Endothelial cell of umbilical vein (primary cell): ENCODE measurements around the gene DNAI2. TPM values are rescaled to one million over a fixed set of nuclear protein-coding genes. Genes with fewer than 3 reads are reported as not detected.

Experiments
- BruUV-seq: library from RNA; stranded (reverse); fragments of 400-500 nt; replicated peaks from 2 replicates; lab custom pipeline; 2021; lab: Mats Ljungman, UMichigan
- CTCF ChIA-PET: fragments of 300-600, 350-600 bp; sonication (Branson Sonifier 250); formaldehyde crosslinking; loops from one replicate; lab custom pipeline; 2021; ENCODE audit warnings: antibody characterized with exemption, inconsistent platforms; lab: Charles Lee
- POLR2A ChIA-PET: fragments of 300-600, 350-600 bp; sonication (Branson Sonifier 250); formaldehyde crosslinking; loops from one replicate; lab custom pipeline; 2021; ENCODE audit warnings: antibody characterized with exemption, inconsistent platforms; lab: Charles Lee
- DNase-seq: peaks from one replicate; pipeline ENCODE4 v3.0.0-alpha.2; 2011; ENCODE audit warnings: low read depth, low spot score
- FAIRE-seq: peaks from 2 replicates; lab custom pipeline; 2011; peaks lifted over from hg19 to GRCh38; lab: Jason Lieb, UNC
- H2AFZ ChIP-seq: 2 replicates; pipeline ENCODE4 v1.6.0; 2012; ENCODE audit warnings: low read depth, low read length, control low read depth, inconsistent platforms
- H3K27ac ChIP-seq: 2 replicates; pipeline ENCODE4 v1.5.1; 2011; ENCODE audit warnings: low read depth, mild to moderate bottlenecking, control low read depth, low read length, moderate library complexity; ENCODE audit not compliant: insufficient read depth
- H3K27me3 ChIP-seq, 2 experiments: 2 replicates each; pipeline versions ENCODE4 v1.6.0 to v1.6.1; 2011; ENCODE audit warnings: low read length in 2 of 2, mixed read lengths in 1 of 2; ENCODE audit not compliant: control insufficient read depth in 2 of 2, insufficient read depth in 2 of 2
- H3K36me3 ChIP-seq, 2 experiments: 2 replicates in 1 of 2; 3 replicates in 1 of 2; pipeline ENCODE4 v1.5.1; 2011; ENCODE audit warnings: low read length in 2 of 2, mild to moderate bottlenecking in 1 of 2, moderate library complexity in 1 of 2; ENCODE audit not compliant: control insufficient read depth in 2 of 2, insufficient read depth in 2 of 2; ENCODE audit errors: extremely low read depth in 1 of 2
- H3K4me1 ChIP-seq: 3 replicates; pipeline ENCODE4 v1.5.1; 2011; ENCODE audit warnings: mild to moderate bottlenecking, low read length; ENCODE audit not compliant: control insufficient read depth, insufficient read depth; ENCODE audit errors: extremely low read depth
- H3K4me2 ChIP-seq: 2 replicates; pipeline ENCODE4 v1.6.1; 2011; ENCODE audit warnings: low read length, control low read depth, mixed read lengths; ENCODE audit not compliant: insufficient read depth
- H3K4me3 ChIP-seq, 3 experiments: fragments of 200-600 bp in 1 of 3; sonication (generic), shearing (Covaris generic) in 1 of 3; replicated peaks in 1 of 3; 2 replicates each; pipeline ENCODE4 v1.5.1; 2011 to 2016; ENCODE audit warnings: control low read depth in 3 of 3, low read length in 3 of 3, mild to moderate bottlenecking in 2 of 3, inconsistent platforms in 1 of 3, low read depth in 1 of 3, moderate library complexity in 1 of 3; ENCODE audit not compliant: insufficient read depth in 1 of 3
- H3K79me2 ChIP-seq: 2 replicates; pipeline ENCODE4 v1.6.0; 2012; ENCODE audit warnings: low read length, inconsistent platforms; ENCODE audit not compliant: control insufficient read depth, insufficient read depth
- H3K9ac ChIP-seq: replicated peaks from 2 replicates; pipeline ENCODE3; 2011; ENCODE audit warnings: low read length, control low read depth; ENCODE audit not compliant: insufficient read depth; ENCODE audit errors: extremely low read depth
- H3K9me1 ChIP-seq: replicated peaks from 3 replicates; pipeline ENCODE4 v1.6.0; 2011; ENCODE audit warnings: mild to moderate bottlenecking, low read length; ENCODE audit not compliant: control insufficient read depth, insufficient read depth; ENCODE audit errors: extremely low read depth
- H3K9me3 ChIP-seq: replicated peaks from 2 replicates; pipeline ENCODE4 v1.5.1; 2012; ENCODE audit warnings: low read length, inconsistent platforms; ENCODE audit not compliant: control insufficient read depth, insufficient read depth
- H4K20me1 ChIP-seq: replicated peaks from 2 replicates; pipeline ENCODE3; 2011; ENCODE audit warnings: mild to moderate bottlenecking, low read length; ENCODE audit not compliant: control insufficient read depth, insufficient read depth; ENCODE audit errors: extremely low read depth
- CTCF ChIP-seq, 2 donors: IDR thresholded peaks; 1 replicate in 1 of 2; 2 replicates in 1 of 2; pipeline ENCODE4 v1.5.1; 2011; ENCODE audit warnings: low read length in 2 of 2, mild to moderate bottlenecking in 2 of 2, moderate library complexity in 2 of 2, control low read depth in 1 of 2, inconsistent platforms in 1 of 2, low read depth in 1 of 2; ENCODE audit not compliant: insufficient read depth in 1 of 2; ENCODE audit errors: extremely low read depth in 1 of 2
- EZH2 ChIP-seq: IDR thresholded peaks from 2 replicates; pipeline ENCODE4 v1.6.1; 2012; ENCODE audit warnings: borderline replicate concordance, low read depth, mild to moderate bottlenecking, moderate library complexity, low read length, inconsistent platforms; ENCODE audit not compliant: severe bottlenecking
- FOS ChIP-seq: IDR thresholded peaks from 2 replicates; pipeline ENCODE4 v1.6.1; 2011; ENCODE audit warnings: mild to moderate bottlenecking, low read length, moderate library complexity, borderline replicate concordance; ENCODE audit not compliant: insufficient read depth
- GATA2 ChIP-seq: IDR thresholded peaks from 2 replicates; pipeline ENCODE4 v1.7.0; 2011; ENCODE audit warnings: low read depth, mild to moderate bottlenecking, moderate library complexity, mixed read lengths, low read length; ENCODE audit not compliant: insufficient read length, insufficient read depth
- JUN ChIP-seq: IDR thresholded peaks from 2 replicates; pipeline ENCODE4 v1.6.1; 2011; ENCODE audit warnings: borderline replicate concordance, low read depth; ENCODE audit not compliant: insufficient read length, insufficient read depth
- MAX ChIP-seq: IDR thresholded peaks from 2 replicates; pipeline ENCODE4 v1.6.1; 2011; ENCODE audit not compliant: insufficient read depth, insufficient read length
- MYC ChIP-seq: IDR thresholded peaks from one replicate; pipeline ENCODE4 v1.6.1; 2011; ENCODE audit warnings: mild to moderate bottlenecking, low read depth, low read length
- POLR2A ChIP-seq: IDR thresholded peaks from 2 replicates; pipeline ENCODE4 v1.6.1; 2012; ENCODE audit warnings: low read depth, mild to moderate bottlenecking, control low read depth, low read length
- POLR2AphosphoS5 ChIP-seq: IDR thresholded peaks from 2 replicates; pipeline ENCODE4 v1.6.1; 2012; ENCODE audit warnings: low read depth, mild to moderate bottlenecking, control low read depth, low read length, moderate library complexity; ENCODE audit not compliant: insufficient read depth
- dilution Hi-C: fragments of 300-500 bp; cut with MboI; formaldehyde crosslinking; loops from one replicate; pipeline ENCODE4 v1.15.0; 2019; ENCODE audit warnings: low sequenced_read_pairs; ENCODE audit not compliant: extremely low pct_ligation_motif_present
- intact Hi-C: fragments of 100-400 bp; cut with micrococcal nuclease; formaldehyde crosslinking; loops from one replicate; pipeline ENCODE4 v1.10.0; 2022
- polyA plus RNA-seq, 4 experiments: library from polyadenylated mRNA; depleted of rRNA in 3 of 4; stranded (reverse) in 3 of 4; unstranded in 1 of 4; fragments of >200 nt; gene quantifications; 2 replicates each; pipeline versions ENCODE4 v1.2.1 to v1.2.3, GENCODE V29; 2011 to 2012; ENCODE audit warnings: missing spikeins in 1 of 4
- total RNA-seq: library from RNA; stranded (reverse); gene quantifications from 2 replicates; pipeline ENCODE4 v1.2.3, GENCODE V29; 2021

The DNAI2 gene
- total and polyA plus RNA-seq, 2 donors (not counting 3 experiments of a cell fraction or from before 2014, with no cell fraction given): not detected

- dilution Hi-C loops (no loop called here), intact Hi-C loops (no loop called here)
- ChIA-PET POLR2A (no interaction called here), CTCF (no interaction called here)
- H3K9me3 ChIP-seq: no peaks in the 10 kb centered on the region
- TF ChIP-seq MYC (no peak), FOS (no peak), MAX (no peak), POLR2AphosphoS5 (no peak), POLR2A (no peak), EZH2 (no peak), CTCF (IDR thresholded peaks at IDR 0.05; ENCODE audit: extremely low read depth in 1 of 2, insufficient read depth in 1 of 2, low read depth in 1 of 2, low read length in 2 of 2) (no peak), GATA2 (no peak), JUN (no peak)
- H3K79me2 ChIP-seq: no peaks in the 10 kb centered on the region
- H3K36me3 ChIP-seq: no peaks in the 10 kb centered on the region
- no peaks in the 10 kb centered on the region for H3K27me3 ChIP-seq
- BruUV-seq: no TSS peak
- no peak overlapping the region for H3K4me3 ChIP-seq
- no peaks in the 10 kb centered on the region for H3K9me1 ChIP-seq
- H4K20me1 ChIP-seq: no peaks in the 10 kb centered on the region
- DNase-seq (no peak), FAIRE-seq (no peak)
- no peak overlapping the region for H3K27ac ChIP-seq
- H3K4me1 ChIP-seq: no peaks in the 10 kb centered on the region
- no peak overlapping the region for H3K9ac ChIP-seq
- H3K4me2 ChIP-seq: no peak overlapping the region
- no peak overlapping the region for H2AFZ ChIP-seq
Observed at GRCh38 chr17:74249590-74250270, 24.3 kb upstream of the DNAI2 start.
